Tibial artery (tissue), 4 donors: ENCODE results near the gene TSPAN4.

Source experiments
- DNase-seq, 2 donors: peaks; one replicate each; pipeline ENCODE4 v3.0.0-alpha.2; 2019
- H3K27ac ChIP-seq, 2 donors: fragments of 200-600 bp; sonication (generic) in 1 of 2; 1 replicate in 1 of 2; 2 replicates in 1 of 2; pipeline ENCODE4 v1.5.1; 2018 to 2019; ENCODE audit warnings: mild to moderate bottlenecking in 1 of 2
- H3K27me3 ChIP-seq, 2 donors: fragments of 200-600 bp; sonication (generic) in 1 of 2; one replicate each; pipeline versions ENCODE4 v1.5.1 to v1.6.0; 2016 to 2019
- H3K36me3 ChIP-seq, 3 donors: fragments of 200-600 bp; sonication (generic) in 2 of 3; one replicate each; pipeline ENCODE4 v1.5.1; 2016 to 2019; ENCODE audit warnings: mild to moderate bottlenecking in 2 of 3
- H3K4me1 ChIP-seq, 4 donors: fragments of 200-600 bp; sonication (generic) in 2 of 4; 1 replicate in 3 of 4; 2 replicates in 1 of 4; pipeline ENCODE4 v1.5.1; 2016 to 2019
- H3K4me3 ChIP-seq, 2 donors: fragments of 200-600 bp; sonication (generic) in 1 of 2; 1 replicate in 1 of 2; 2 replicates in 1 of 2; pipeline ENCODE4 v1.5.1; 2018 to 2019; ENCODE audit warnings: mild to moderate bottlenecking in 2 of 2
- H3K9me3 ChIP-seq, 3 donors: fragments of 200-600 bp; sonication (generic) in 1 of 3; one replicate each; pipeline ENCODE4 v1.5.1; 2016 to 2019
- intact Hi-C: fragments of 100-400 bp; cut with DNase I; formaldehyde crosslinking; loops from one replicate; pipeline ENCODE4 v1.15.0; 2023; ENCODE audit warnings: low total_unique reads
- TF ChIP-seq, protein P1 (sequence below), 2 experiments: fragments of 200-600 bp in 1 of 2; fragments of 450-650 bp in 1 of 2; IDR thresholded peaks; one replicate each; pipeline ENCODE4 v1.5.1; 2017 to 2019; ENCODE audit warnings: antibody characterized with exemption in 2 of 2, mild to moderate bottlenecking in 1 of 2, moderate library complexity in 1 of 2

TSPAN4 gene

DNA sequence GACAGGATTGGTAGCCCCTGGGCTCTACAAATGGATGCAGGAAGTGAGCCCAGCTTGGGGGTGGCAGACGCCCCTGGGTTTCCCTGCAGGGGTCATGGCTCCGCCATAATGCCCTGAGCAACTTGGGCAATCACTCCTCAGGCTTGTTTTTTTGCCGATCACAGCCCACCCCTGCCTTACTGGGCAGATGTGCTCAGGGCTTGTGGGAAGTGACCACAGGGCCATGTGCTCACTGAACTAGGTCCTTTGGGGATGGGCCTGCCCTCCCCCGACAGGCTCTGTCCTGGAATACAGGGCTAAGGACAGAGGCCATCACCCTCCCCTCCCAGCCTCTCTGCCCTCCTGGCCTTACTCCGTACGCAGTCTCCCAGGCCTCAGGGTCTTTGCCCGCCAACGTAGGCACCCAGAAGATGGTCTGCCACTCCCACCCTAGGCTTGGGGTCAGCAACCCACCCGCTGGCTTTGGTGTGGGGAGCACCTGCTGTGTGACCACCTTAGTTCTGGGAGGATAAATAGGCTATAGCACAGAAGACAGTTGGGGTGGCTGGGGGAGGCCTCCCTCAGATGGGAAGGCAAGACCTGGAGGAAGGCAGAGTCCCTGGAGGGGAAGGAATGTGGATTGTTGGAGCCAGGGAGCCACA lies 29.1 kb upstream of the TSPAN4 start:
- Histone ChIP-seq H3K4me1 (peaks cover 0 to 30% (median 25%) of the 10 kb centered on the region in 4 donors), H3K36me3 (peaks cover 26 to 35% (median 29%) of the 10 kb centered on the region in 3 donors), H3K9me3 (no peaks in the 10 kb centered on the region), H3K4me3 (no peak overlapping the region), H3K27me3 (no peaks in the 10 kb centered on the region), H3K27ac (no peak overlapping the region)
- DNase-seq, result no peak
- TF ChIP-seq, protein P1, sequence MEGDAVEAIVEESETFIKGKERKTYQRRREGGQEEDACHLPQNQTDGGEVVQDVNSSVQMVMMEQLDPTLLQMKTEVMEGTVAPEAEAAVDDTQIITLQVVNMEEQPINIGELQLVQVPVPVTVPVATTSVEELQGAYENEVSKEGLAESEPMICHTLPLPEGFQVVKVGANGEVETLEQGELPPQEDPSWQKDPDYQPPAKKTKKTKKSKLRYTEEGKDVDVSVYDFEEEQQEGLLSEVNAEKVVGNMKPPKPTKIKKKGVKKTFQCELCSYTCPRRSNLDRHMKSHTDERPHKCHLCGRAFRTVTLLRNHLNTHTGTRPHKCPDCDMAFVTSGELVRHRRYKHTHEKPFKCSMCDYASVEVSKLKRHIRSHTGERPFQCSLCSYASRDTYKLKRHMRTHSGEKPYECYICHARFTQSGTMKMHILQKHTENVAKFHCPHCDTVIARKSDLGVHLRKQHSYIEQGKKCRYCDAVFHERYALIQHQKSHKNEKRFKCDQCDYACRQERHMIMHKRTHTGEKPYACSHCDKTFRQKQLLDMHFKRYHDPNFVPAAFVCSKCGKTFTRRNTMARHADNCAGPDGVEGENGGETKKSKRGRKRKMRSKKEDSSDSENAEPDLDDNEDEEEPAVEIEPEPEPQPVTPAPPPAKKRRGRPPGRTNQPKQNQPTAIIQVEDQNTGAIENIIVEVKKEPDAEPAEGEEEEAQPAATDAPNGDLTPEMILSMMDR (IDR thresholded peaks at IDR 0.05), result no peak
- intact Hi-C loops, result no loop called here

DNA sequence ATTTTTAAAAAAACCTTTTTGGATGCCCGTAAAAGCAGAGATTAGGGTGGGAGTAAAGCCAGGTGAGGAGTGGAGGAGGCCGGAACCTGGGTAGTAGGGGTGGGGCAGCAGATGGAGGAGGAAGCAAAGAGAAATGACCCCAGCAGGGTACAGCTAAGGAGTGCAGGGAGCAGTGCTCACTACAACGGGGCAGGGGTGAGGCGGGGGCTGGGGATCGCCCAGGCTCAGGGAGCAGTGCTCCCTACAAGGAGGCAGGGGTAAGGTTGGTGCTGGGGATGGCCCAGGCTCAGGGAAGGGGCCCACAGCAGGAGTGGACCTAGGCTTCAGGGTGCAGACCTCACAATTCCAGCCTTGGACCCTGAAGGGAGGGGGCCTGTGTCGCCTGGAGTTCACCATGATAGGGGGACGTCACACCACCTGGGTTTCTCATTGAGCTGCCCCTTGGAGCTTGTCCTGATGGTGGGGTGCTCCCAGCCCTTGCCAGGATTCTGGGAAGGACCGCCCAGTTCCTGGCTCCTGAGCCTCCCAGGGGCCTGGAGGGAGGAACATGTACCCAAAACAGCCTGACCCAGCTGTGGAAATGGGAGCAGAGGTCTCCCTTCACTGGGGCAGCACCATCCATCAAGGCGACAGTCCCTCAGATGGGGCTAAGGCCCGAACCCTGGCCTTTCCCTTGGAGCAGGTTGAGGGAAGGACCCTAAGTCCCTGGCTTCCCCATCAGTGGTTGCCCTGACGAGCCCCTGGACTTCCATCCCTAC lies 26.8 kb upstream of the TSPAN4 start:
- intact Hi-C loops, result no loop called here
- Histone ChIP-seq H3K36me3 (peaks cover 26 to 35% (median 29%) of the 10 kb centered on the region in 3 donors), H3K27me3 (no peaks in the 10 kb centered on the region), H3K9me3 (no peaks in the 10 kb centered on the region), H3K4me1 (peaks cover 0 to 32% (median 25%) of the 10 kb centered on the region in 4 donors), H3K4me3 (no peak overlapping the region), H3K27ac (no peak overlapping the region)
- DNase-seq, result no peak
- TF ChIP-seq, protein P1 (IDR thresholded peaks at IDR 0.05), result no peak

DNA sequence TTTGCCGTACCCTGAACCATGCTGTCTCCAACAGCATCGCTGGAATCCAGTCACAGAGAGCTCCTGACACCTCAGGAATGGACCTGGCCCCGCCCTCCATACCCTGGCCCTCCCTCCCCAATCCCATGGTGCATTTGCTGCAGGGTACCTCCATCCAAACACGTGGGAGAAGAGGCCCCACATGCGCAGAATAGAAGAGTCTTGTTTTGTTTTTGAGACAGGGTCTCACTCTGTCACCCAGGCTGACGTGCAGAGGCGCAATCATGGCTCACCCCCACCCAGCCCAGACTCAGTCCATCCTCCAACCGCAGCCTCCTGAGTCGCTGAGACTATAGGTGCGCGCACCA lies 26.2 kb upstream of the TSPAN4 start:
- no peak overlapping the region for H3K4me3 ChIP-seq
- TF ChIP-seq, protein P1 (IDR thresholded peaks at IDR 0.05), result no peak
- H3K27ac ChIP-seq, result no peak overlapping the region
- H3K9me3 ChIP-seq, result no peaks in the 10 kb centered on the region
- H3K27me3 ChIP-seq, result no peaks in the 10 kb centered on the region
- peaks cover 3 to 32% (median 25%) of the 10 kb centered on the region in 4 donors for H3K4me1 ChIP-seq
- intact Hi-C loops, result no loop called here
- peaks cover 24 to 33% (median 27%) of the 10 kb centered on the region in 3 donors for H3K36me3 ChIP-seq
- DNase-seq, result no peak

DNA sequence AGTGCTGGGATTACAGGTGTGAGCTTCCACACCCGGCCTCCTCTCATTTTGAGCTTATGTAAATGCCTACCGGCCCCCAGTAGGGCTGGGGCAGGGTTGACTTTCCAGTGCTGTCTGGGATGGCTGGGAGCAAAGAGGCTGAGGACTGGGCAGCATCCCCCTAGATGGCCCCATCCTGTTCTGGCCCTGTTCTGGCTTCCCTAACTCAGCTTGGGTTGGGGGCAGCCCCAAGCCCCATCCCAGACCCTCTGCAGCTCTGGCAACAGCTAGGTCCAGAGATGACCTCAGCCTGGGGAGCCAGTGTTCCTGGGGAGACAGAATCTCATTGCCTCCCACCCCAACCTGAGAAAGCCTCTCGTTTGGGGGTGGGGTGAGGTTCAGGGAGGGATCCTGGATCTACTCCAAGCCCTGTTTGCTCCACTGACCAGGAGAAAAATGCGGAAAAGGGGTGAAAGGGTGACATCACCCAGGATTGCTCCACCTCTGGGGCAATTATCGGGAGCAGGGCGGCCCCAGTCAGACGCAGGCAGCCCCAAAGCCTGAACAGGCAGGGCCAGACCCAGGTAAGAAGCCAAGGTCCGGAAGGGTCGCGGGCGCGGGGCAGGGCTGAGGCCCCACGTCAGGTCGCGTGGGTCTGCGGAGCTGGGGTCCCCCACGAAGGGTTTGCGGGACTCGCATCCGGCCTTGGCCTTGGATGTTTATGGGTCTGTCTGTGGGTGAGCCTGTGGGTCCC lies 24.1 kb upstream of the TSPAN4 start, which contains the start of gene PNPLA2:
TSS of gene PNPLA2 (plus strand) at position 519 of the 733 bp plus-strand sequence. CDS start 805 bp downstream, outside the sequence.
- Histone ChIP-seq H3K27ac (peak within 1 kb of the TSS; percentile 97 to 100), H3K4me3 (peak within 1 kb of the TSS; percentile 88 to 97), H3K9me3 (no peaks in the 10 kb centered on the region), H3K36me3 (peaks cover 22 to 33% (median 27%) of the 10 kb centered on the region in 3 donors), H3K4me1 (peaks cover 5 to 40% (median 28%) of the 10 kb centered on the region in 4 donors), H3K27me3 (no peaks in the 10 kb centered on the region)
- TF ChIP-seq, protein P1 (IDR thresholded peaks at IDR 0.05), result no peak
- intact Hi-C loops, result no loop called here
- peak in 1 of 2 donors; percentile 63 for DNase-seq

DNA sequence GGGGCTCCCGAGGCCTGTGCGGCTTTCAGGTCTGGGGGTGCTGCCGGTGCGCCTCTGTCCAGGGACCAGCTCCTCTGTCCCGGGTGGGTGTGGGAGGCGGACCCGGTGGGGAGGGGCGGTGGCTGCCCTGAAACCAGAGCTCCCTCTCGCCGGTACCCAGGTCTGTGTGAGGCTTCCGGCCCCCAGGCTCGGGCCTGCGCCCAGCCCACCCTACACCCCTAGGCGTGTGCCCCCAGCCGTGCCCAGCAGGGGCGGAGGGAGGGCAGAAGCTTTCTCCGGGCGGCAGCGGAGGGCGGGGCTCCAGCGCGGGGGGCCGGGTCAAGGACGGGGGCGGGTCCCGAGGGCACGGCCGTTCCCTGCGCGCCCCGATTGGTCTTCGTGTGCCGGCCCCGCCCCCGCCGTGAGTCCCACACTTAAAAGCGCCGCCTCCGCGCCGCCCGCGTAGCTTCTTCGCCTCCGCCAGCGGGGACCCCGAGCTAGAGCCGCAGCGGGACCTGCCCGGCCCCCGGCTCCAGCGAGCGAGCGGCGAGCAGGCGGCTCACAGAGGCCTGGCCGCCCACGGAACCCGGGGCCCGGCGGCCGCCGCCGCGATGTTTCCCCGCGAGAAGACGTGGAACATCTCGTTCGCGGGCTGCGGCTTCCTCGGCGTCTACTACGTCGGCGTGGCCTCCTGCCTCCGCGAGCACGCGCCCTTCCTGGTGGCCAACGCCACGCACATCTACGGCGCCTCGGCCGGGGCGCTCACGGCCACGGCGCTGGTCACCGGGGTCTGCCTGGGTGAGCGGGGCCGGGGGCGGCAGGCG lies 23.3 kb upstream of the TSPAN4 start:
- TF ChIP-seq, protein P1 (IDR thresholded peaks at IDR 0.05), result peak; percentile 39 to 58
- H3K4me3 ChIP-seq, result peak overlapping the region; percentile 88 to 97
- intact Hi-C loops, result no loop called here
- H3K36me3 ChIP-seq, result peaks cover 27 to 35% (median 31%) of the 10 kb centered on the region in 3 donors
- DNase-seq, result peak; percentile 89 to 96
- H3K27me3 ChIP-seq, result peaks cover 0 to 4% of the 10 kb centered on the region in 2 donors
- peaks cover 5 to 48% (median 28%) of the 10 kb centered on the region in 4 donors for H3K4me1 ChIP-seq
- H3K9me3 ChIP-seq, result no peaks in the 10 kb centered on the region
- H3K27ac ChIP-seq, result peak overlapping the region; percentile 97 to 100
